GM18858 (cell line): ENCODE measurements around the gene SPATA22.
"Not testable (repeated sequence)": the region's sequence is repeated elsewhere in the genome, so short reads cannot be mapped to it uniquely, and the experiment has no call there.

Experiments
- ATAC-seq: cut with Tn5 transposase; IDR thresholded peaks from one replicate; pipeline ENCODE4 v1.9.1; 2021; ENCODE audit not compliant: unreplicated experiment

Gene SPATA22, protein sequence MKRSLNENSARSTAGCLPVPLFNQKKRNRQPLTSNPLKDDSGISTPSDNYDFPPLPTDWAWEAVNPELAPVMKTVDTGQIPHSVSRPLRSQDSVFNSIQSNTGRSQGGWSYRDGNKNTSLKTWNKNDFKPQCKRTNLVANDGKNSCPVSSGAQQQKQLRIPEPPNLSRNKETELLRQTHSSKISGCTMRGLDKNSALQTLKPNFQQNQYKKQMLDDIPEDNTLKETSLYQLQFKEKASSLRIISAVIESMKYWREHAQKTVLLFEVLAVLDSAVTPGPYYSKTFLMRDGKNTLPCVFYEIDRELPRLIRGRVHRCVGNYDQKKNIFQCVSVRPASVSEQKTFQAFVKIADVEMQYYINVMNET

DNA sequence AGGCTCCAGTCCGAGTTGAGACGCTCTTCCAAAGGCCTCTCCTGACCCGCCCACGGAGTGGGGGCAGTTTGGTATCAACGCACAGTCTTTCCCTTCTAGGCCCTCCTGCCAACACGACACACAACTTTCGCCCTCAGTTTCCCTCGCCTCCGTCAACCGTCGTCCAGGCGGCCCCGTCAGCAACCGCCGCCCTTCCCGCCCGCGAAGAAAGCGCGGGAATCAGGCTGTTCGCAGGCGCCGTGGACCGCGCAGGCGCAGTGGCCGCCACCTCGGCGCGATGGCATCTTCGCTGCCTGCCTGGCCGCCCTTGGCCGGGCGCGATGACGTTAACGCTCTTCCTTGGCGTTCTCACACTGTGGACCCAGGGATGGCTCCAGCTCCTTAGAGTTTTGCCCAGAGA is at the start of gene SPATA22:
Gene SPATA22 (minus strand): TSS at position 221 of the 400 bp plus-strand sequence. CDS start 2,494 bp downstream, outside the sequence.
- no peak for ATAC-seq

DNA sequence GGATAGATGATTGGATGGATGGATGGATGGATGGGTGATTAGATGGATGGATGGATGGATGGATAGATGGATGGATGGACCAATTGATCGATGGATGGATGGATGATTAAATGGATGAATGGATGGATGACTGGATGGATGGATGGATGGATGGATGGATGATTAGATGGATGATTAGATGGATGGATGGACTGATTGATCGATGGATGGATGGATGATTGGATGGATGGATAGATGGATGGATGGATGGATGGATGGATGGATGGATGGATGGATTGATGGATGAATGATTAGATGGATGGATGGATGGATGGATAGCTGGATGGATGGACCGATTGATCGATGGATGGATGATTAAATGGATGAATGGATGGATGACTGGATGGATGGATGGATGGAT is 47.9 kb upstream of the SPATA22 start:
- not testable (repeated sequence) for ATAC-seq

DNA sequence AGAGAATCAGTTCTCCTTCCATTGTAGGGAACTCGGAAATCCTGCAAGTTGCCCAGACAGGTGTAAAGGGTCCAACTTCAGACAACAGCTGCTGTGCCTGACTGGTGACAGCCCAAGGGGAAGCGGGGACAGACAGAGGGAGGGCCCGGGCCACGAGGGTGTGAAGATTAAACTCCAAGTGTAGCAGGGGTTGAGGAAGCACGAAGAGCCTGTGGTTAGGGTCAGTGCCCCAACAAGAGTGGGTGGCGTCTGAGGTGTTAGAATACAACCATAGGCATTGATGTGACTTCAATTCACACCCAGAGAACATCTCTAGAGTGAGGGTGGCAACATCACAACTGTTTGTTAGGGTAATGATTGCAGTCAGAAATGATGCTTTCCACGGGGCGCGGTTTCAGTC is 43.3 kb upstream of the SPATA22 start:
- ATAC-seq, result no peak

DNA sequence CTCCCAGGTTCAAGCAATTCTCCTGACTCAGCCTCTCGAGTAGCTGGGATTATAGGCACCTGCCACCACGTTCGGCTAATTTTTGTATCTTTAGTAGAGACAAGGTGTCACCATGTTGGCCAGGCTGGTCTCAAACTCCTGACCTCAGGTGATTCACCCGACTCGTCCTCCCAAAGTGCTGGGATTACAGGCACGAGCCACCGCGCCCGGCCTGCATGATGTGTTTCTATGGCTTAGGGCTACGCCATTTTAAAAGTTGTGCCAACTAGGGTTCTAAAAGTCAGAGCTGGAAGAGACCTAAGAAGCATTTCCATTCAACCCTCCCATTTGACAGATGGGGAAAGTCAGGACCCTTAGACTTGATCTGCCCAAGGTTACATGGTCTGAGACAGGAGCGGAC is 42.5 kb upstream of the SPATA22 start:
- not testable (repeated sequence) for ATAC-seq

DNA sequence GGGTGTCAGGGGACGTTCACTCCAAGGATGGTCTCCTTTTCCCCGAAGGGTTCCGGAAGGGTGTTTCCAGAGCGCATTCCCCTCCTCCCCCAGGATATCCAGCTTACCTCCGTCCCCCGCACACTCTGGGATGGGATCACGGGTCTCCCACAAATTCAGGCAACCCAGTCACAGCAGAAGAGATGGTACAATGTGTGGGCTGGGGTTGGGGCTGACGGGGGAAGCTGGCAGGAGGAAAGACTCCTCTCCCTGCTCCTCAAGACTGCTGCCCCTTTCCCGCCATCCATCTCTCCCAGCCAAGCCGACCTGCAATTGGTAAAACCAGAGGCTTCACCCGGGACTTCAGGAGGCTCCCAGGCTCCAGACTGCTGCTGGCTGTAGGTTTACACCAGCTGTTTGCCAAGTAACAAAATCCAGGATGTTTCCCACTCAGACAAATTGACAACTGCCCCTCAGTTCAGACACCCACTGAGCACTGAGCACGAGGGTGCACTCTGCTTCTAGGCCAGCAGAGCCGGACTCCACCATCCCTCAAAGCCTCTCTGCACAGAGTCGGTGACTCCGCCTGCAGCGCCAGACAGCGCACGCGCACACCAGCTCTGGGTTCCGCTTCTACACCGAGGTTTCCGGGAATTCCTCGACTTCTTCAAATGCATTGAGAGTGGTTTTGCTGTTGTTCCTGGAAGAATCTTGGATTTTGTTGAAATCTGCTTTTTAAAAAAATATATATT is 41.9 kb upstream of the SPATA22 start:
- ATAC-seq, result no peak

DNA sequence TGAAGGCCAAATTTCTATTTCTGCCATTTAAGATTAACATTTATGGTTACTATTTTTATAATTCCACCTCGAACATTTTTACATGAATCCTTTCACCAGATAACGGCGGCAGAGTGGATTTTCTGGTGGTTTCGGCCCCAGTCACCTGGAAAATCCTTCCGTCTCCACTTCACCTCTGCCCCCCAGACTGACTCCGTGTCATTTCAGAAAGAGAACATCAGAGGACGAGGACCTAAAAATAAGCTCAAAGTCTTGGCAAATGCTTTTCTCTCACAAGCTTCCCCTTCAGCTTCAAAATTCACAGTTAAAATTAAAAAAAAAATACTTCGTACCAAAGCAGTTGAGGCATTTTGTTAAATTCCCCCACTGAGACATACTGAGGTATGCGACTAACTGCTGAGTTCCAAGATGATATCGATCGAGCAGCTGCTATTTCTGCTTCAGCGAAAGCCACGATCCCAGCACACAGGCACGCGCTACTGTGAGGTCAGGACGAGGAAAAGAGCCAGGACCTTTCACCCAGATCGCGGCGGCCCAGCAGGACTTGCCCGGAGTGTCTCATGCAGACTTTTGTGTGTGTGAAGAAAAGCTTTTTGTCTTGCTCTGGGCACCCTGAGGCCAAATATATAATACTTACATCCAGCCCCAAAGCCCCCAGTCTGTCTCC is 41.0 kb upstream of the SPATA22 start:
- ATAC-seq, result no peak

DNA sequence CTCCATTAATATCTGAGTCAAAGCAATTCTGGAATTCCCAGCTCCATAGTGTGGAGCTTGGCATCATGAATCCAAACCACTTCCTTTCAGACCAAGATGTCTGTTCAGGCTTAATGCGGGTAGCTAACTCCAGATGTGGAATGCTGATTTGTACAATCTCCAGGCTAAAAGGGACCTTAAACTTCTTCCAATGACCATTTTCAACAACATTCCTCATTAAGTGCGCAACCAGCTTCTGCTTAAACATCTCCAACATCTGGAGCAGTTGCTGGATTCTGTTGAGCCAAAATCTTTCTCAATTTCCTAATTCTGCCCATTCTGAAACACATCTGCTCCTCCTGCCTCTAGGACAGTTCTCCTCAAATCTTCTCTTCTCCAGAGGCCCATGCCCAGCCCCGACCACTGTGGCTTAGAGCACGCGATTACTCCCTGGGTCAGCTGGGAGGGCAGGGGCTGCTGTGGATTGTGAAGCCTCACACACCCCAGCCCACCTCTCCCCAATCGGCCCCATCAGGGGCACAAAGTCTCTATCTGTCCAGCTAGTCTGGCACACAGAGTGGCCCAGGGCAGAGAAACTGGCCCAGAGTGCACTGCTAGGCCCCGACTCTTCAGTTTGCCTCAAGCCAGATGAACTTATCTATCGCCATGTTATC is 40.4 kb upstream of the SPATA22 start:
- ATAC-seq, result no peak

DNA sequence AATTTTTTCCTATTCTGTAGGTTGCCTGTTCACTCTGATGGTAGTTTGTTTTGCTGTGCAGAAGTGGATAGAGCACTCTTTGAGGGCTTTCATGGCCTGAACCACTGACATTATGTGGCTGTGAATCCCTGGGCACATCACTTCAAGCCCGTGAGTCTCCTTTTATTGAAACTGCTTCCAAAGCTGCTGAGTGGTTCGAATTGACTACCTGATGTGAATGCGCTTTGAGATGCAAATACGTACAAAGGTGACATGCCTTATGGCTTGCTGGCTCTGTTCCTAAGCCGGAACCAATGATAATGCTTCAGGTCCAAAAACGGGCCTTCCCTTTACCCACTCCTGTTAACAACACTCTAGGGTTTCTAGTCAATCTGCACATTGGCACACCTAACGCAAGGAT is 38.5 kb upstream of the SPATA22 start:
- no peak for ATAC-seq

DNA sequence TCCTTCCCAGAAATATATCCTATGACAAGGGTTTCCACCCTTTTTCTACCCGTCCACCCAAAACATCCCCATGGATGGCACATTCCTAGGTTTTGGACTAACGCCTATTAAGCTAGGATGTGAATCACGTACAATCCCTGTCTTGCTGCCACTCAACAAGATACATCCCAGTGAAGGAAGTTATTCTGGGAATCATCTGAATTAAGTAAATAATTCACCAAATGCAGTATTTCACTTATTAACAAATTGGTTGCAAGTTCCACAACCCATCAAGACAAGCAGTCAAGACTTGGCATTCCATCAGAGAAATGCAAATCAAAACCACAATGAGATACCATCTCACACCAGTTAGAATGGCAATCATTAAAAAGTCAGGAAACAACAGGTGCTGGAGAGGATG is 36.2 kb upstream of the SPATA22 start:
- ATAC-seq, result no peak

DNA sequence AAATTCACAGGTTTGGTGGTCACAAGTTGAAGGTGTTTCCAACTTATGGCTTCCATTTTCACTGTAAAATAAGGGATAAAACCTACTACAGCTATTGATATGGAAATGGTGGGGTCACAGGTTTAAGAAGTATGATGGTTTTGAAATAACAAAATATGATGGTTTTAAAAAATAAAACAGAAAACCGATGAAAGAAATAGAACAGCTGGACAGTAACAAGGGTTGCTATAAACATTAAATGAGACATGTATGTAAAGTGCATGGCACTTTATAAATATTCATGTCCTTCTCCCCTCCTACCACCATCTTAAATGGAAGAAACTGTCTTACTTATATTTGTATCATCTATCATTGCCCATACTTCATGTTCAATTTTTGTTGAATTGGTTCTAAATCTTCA is 35.5 kb upstream of the SPATA22 start:
- ATAC-seq, result no peak

DNA sequence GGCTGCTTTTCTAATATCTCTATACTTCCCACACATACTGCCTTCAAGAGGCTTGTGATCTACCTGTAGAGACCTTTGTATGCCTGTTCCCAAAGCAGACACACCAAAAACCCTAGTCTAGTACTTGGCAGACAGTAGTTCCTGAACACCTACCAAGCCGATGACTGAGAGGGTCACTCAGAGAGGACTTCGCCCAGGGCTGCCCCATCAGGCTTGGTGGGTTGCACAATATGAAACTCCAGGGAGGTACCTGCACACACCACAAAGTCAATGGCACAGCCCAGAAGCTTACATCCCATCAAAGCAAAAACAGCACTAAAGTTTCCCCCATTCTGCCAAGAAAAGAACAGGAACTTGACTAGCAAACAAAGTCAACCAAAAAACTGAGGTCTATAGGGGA is 34.4 kb upstream of the SPATA22 start:
- ATAC-seq, result no peak

DNA sequence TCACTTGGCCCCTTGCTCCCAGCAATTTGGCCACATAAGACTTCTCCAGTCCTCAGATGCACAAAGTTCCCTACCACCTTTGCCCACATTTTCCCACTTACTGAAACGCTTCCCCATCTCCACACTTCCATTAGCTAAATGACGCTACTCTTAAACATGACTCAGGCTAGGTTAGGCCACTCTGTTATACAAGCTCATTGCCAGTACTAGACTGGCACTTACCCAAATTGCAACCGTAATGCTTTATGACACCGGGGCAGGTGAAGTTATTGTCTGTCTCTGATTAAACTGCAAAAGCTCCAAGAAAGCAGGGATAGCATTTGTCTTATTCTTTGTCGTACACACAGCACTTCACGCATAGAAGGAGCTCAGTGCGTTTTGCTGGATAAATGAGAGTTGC is 33.4 kb upstream of the SPATA22 start:
- no peak for ATAC-seq

DNA sequence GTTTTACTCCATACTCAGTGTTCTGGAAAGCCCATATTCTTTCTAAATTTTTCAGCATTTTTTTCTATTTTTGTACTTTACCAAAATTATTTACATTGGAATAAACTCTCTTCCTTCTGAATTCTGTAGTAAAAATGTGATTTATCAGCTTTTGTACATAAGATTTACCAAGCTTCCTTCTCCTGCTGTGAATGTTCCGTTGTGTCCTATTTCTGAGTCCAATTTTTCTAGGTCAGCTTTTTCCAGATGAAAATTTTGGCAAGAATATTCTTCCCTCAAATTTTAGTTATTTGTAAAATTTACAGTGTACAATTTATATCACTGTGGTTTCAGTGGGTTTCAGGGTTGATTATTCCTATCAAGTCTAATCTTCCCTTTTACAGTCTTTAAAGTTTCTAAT is 31.7 kb upstream of the SPATA22 start:
- ATAC-seq, result no peak

DNA sequence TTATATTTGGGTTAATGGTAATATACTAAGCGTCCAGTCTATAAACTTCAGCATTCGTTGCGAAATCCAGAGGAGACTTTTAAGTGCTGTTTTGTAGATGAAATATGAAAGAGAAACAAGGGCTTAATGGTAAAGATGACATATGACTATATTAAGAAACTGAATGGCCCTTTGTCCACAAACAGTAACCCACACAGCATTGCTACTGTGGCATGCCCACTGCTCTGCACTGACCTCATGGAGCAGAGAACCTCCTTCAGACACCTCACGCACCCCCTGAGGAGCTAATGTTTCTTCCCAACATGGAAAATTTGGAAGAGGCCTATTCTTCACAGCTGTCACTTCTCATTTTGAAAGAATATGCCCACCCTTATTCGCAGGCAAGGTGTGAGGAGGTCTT is 30.8 kb upstream of the SPATA22 start:
- ATAC-seq, result no peak

DNA sequence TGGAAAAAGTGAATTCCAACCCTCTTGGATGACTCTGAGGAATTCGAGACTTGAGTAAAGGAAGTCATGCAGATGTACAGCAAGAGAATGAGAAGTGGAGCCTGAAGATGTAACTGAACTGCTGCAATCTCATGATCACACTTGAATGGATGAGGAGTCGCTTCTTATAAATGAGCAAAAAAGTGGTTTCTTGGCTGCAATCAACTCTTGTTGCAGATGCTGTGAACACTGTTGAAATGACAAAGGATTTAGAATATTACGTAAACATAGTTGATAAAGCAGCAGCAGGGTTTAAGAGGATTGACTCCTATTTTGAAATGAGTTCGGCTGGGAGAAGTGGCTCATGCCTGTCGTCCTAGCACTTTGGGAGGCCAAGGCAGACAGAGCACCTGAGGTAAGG is 29.7 kb upstream of the SPATA22 start:
- no peak for ATAC-seq

DNA sequence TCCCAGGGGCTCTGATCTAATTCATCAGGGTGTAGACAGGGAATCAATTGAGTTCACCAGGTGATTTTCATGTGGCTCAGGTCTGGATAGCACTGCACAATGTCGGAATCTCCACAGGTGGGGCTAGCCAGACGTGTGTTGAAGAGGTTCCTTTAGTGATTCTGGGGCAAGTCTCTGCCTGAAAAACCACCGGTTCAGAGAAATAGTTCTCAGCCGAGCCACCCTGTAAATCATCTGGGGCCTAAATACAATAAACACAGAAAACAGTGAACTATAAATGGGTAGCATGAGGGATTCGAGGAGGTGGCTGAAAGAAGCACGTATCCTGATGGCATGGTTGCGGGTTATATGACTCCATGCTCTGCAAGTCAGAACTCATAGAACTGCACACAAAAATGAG is 25.5 kb upstream of the SPATA22 start:
- no peak for ATAC-seq

DNA sequence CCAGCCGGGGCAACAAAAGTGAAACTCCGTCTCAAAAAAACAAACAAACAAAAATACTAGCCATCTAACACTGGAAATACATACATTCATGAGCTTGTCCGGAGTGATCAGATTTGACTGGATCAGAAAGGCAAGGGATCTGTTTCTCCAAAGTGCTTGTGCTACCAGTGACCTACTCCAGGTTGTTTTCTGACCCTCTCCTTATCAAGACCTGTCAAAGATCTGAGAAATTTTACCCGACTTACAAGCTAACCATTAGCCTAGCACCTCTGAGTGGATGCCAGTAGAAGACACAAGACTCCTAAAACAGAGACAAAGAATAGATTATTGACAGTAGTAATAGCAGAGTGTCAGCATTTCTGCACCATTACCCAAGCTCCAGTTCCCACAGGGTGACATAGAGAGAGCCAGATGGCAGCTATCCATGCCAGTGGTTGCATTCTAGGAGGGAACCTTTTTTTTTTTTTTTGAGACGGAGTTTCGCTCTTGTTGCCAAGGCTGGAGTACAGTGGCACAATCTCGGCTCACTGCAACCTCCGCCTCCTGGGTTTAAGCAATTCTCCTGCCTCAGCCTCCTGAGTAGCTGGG is 14.0 kb upstream of the SPATA22 start:
- ATAC-seq, result no peak

DNA sequence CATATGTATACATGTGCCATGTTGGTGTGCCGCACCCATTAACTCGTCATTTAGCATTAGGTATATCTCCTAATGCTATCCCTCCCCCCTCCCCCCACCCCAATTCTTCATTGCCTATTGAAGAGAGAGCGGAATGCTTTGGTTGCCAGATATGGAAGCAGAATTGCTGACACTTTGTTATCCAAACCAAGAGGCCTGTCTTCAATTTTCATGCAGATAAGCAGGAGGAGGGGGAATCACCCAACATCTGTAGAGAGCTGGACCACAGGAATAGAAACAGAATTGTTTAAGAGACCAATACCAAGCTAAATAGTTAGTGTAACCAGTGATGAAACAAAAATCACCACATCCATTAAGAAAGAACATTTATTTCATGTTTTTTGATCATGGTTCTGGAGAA is 11.2 kb upstream of the SPATA22 start:
- ATAC-seq, result no peak

DNA sequence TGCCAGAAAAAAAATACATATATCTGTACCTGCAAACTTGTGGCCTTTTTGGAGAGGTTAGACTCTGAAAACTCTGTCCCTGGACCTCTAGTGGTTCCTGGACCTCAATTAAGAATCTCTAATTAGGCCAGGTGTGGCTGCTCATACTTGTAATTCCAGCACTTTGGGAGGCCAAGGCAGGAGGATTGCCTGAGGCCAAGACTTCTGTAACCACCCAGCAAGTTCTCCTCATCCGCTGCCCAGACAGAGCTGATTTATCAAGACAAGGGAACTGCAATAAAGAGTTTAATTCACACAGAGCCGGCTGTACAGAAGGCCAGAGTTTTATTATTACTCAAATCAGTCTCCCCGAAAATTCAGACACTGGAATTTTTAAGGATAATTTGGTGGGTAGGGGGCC is 8.4 kb upstream of the SPATA22 start:
- ATAC-seq, result no peak

DNA sequence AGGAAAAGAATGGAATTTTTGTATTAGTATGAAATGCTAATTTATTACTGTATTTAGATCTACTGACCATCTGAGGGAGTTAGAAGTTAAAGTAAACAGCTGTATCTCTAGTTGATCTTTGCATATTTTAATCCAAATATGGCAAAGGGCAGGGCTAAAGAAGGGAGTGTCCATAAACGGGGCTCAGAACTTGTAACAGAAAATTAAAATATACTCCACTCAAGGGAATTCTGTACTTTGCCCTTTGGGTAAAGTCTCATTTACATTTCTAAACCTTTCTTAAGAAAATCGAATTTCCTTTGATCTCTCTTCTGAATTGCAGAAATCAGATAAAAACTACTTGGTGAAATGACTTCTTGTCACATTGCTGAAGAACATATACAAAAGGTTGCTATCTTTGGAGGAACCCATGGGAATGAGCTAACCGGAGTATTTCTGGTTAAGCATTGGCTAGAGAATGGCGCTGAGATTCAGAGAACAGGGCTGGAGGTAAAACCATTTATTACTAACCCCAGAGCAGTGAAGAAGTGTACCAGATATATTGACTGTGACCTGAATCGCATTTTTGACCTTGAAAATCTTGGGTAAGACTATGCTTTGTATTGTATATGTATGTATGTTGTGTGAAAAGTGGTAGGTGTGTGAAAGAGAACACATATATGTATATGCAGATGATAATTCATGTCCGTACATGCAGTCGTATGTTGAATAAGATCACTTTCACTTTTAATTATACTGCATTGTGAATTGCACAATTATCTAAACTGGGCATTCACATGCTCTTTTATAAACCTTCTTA is 4.4 kb upstream of the SPATA22 start, which contains the start of gene ASPA:
Gene ASPA (plus strand): TSS at position 186 of the 799 bp plus-strand sequence. CDS start 163 bp downstream, at position 349.
- no peak for ATAC-seq
